Pancreas (tissue), 10 donors: Measurements from ENCODE around the gene GTF2F2. TPM values are rescaled to one million over a fixed set of nuclear protein-coding genes. Genes with fewer than 3 reads are reported as not detected.

Experiments
- ATAC-seq, 4 donors: fragments of 200-7000 bp; cut with Tn5 transposase; one replicate each; pipeline versions ENCODE4 v1.8.0 to v1.9.1; 2020; ENCODE audit warnings: mild to moderate bottlenecking in 4 of 4, moderate library complexity in 4 of 4
- DNase-seq, 6 donors: peaks; one replicate each; pipeline ENCODE4 v3.0.0-alpha.2; 2020
- FAIRE-seq: peaks from 2 replicates; lab custom pipeline; 2012; peaks lifted over from hg19 to GRCh38; lab: Jason Lieb, UNC
- H3K27ac ChIP-seq, 4 donors: fragments of 200-600 bp; sonication (generic); 1 replicate in 3 of 4; 2 replicates in 1 of 4; pipeline versions ENCODE4 v1.5.0 to v1.8.0; 2020
- H3K27me3 ChIP-seq, 4 donors: fragments of 200-600 bp; one replicate each; pipeline ENCODE4 v1.8.0; 2021
- H3K36me3 ChIP-seq, 3 donors: fragments of 200-600 bp; sonication (generic) in 1 of 3; one replicate each; pipeline versions ENCODE4 v1.5.0 to v1.8.0; 2020 to 2021
- H3K4me1 ChIP-seq, 3 donors: fragments of 200-600 bp; one replicate each; pipeline ENCODE4 v1.8.0; 2021
- H3K4me3 ChIP-seq, 4 donors: fragments of 200-600 bp; sonication (generic) in 2 of 4; one replicate each; pipeline versions ENCODE4 v1.5.0 to v1.8.0; 2020 to 2021
- H3K9me3 ChIP-seq, 4 donors: fragments of 200-600 bp; one replicate each; pipeline ENCODE4 v1.8.0; 2021
- WGBS, 2 donors: extraction: QIAGEN DNeasy Blood & Tissue Kit; methylation state at CpG; one replicate each; pipeline ENCODE4 v1.1.7; 2013; 5-methylcytosine and 5-hydroxymethylcytosine counted together
- intact Hi-C, 3 donors: fragments of 100-400 bp; cut with DNase I; formaldehyde crosslinking; loops; one replicate each; pipeline versions ENCODE4 v1.11.1 to v1.14.2; 2022
- polyA plus RNA-seq, 2 donors: library from polyadenylated mRNA; stranded (reverse); fragments of 200-250 nt; gene quantifications; one replicate each; pipeline ENCODE4 v1.2.3, GENCODE V29; 2013
- total RNA-seq, 6 donors: library from RNA; stranded (reverse); fragmentation: NEBNext Ultra II Directional in 4 of 6; extraction: Animal tissue kit (Norgen Biotek cat#: 25700) in 4 of 6; gene quantifications; one replicate each; pipeline versions ENCODE4 v1.2.1 to v1.2.4, GENCODE V29; 2021 to 2023
- TF ChIP-seq, protein P1 (sequence below), 4 donors: fragments of 200-600 bp; sonication (generic) in 3 of 4; IDR thresholded peaks; one replicate each; pipeline versions ENCODE4 v1.5.0 to v1.8.0; 2021; ENCODE audit warnings: antibody characterized with exemption in 4 of 4
- donor health status: healthy with polysubstance abuse.
- donor health status: DM: no; HTN: no; CAD: no; lungs with moderate emphysema.
- donor health status: DM: no; HTN: no; CAD: no.
- donor health status: control.
- donor health status: control.
- donor health status: Bipolar disorder and iron deficiency.
- donor health status: DM: yes; HTN: yes; CAD: no.
- donor health status: DM: no; HTN: no; CAD: no.
- donor health status: DM: no; HTN: no; CAD: no.
- donor health status: DM: yes; HTN: yes; CAD: no.

GTF2F2 gene
- total and polyA plus RNA-seq, 8 donors = 6.0 to 8.6 (median 7.7) TPM

- Histone ChIP-seq H3K27ac (no peak overlapping the region), H3K27me3 (no peaks in the 10 kb centered on the region), H3K36me3 (peaks cover 1 to 12% (median 4%) of the 10 kb centered on the region in 3 donors), H3K4me1 (peaks cover 0 to 43% (median 11%) of the 10 kb centered on the region in 3 donors), H3K9me3 (no peaks in the 10 kb centered on the region), H3K4me3 (no peak overlapping the region)
- TF ChIP-seq, protein P1, sequence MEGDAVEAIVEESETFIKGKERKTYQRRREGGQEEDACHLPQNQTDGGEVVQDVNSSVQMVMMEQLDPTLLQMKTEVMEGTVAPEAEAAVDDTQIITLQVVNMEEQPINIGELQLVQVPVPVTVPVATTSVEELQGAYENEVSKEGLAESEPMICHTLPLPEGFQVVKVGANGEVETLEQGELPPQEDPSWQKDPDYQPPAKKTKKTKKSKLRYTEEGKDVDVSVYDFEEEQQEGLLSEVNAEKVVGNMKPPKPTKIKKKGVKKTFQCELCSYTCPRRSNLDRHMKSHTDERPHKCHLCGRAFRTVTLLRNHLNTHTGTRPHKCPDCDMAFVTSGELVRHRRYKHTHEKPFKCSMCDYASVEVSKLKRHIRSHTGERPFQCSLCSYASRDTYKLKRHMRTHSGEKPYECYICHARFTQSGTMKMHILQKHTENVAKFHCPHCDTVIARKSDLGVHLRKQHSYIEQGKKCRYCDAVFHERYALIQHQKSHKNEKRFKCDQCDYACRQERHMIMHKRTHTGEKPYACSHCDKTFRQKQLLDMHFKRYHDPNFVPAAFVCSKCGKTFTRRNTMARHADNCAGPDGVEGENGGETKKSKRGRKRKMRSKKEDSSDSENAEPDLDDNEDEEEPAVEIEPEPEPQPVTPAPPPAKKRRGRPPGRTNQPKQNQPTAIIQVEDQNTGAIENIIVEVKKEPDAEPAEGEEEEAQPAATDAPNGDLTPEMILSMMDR (IDR thresholded peaks at IDR 0.05) = no peak
- intact Hi-C loops = no loop called here
- no peak for DNase-seq
- WGBS, 2 donors = 57 to 60% methylated on average over 1 of the region's 1 CpG
- no peak for FAIRE-seq
- ATAC-seq = no peak
These were observed 210.9 kb downstream of the GTF2F2 start for GRCh38 chr13:45331123-45331619.

DNA sequence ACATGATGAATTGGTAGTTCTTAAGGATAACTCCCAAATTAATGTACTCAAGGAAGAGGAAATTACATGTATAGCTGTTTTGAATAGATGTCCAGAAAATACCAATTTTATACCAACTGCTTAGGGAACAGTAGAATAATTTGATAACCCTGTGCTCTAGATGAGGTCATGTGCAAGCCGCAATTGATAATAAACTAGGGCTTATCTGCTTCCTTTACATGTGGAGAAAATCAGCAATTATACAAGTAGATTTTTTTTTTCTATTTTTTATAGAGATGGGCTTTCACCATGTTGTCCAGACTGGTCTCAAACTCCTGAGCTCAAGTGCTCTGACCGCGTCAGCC, 211.4 kb downstream of the GTF2F2 start:
- H3K27ac ChIP-seq = no peak overlapping the region
- no peak overlapping the region for H3K4me3 ChIP-seq
- H3K9me3 ChIP-seq = no peaks in the 10 kb centered on the region
- H3K4me1 ChIP-seq = peaks cover 0 to 47% (median 10%) of the 10 kb centered on the region in 3 donors
- FAIRE-seq (no peak), ATAC-seq (no peak), DNase-seq (no peak)
- intact Hi-C loops = no loop called here
- peaks cover 3 to 17% (median 9%) of the 10 kb centered on the region in 3 donors for H3K36me3 ChIP-seq
- 62 to 68% methylated on average over 3 of the region's 3 CpGs for WGBS, 2 donors
- TF ChIP-seq, protein P1 (IDR thresholded peaks at IDR 0.05) = no peak
- H3K27me3 ChIP-seq = no peaks in the 10 kb centered on the region

DNA sequence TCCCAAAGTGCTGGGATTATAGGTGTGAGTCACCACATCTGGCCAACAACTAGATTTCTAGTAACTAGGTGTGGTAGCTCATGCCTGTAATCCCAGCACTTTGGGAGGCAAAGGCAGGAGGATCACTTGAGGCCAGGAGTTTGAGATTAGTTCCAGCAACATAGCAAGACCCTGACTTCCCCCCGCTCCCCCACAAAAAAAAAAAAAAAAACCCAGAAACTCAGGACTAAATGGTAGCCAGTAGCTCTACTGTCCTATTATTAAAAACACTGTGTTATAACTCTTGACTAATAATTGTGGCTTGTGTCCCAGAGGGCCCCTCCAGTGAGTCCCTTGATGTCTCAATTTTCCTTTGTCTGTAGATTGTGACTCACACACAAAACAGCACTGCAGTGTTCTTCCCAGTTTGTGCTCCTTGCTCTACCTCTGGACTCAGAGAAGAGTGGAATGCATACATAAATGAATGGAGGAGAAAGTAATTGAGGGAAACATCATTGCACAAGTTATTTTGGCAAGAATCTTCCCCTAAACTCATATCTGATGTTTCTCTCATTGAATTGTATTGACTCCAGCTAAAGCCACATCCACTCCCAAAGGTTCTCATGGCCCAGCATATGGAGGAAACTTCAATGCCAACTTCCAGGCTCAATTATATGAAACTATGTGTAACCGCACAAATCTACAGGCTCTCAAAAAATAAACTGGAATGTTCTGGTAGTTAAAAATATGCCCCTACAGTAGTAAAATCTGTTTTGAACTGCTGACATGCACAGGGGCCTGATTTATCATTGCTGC, 211.9 kb downstream of the GTF2F2 start:
- Histone ChIP-seq H3K36me3 (peaks cover 3 to 22% (median 10%) of the 10 kb centered on the region in 3 donors), H3K27me3 (no peaks in the 10 kb centered on the region), H3K4me3 (no peak overlapping the region), H3K27ac (no peak overlapping the region), H3K9me3 (no peaks in the 10 kb centered on the region), H3K4me1 (peaks cover 2 to 50% (median 13%) of the 10 kb centered on the region in 3 donors)
- TF ChIP-seq, protein P1 (IDR thresholded peaks at IDR 0.05) = no peak
- ATAC-seq = peak in 3 of 4 donors; percentile 7 to 39 (median 11)
- DNase-seq = no peak
- no peak for FAIRE-seq
- 86 to 90% methylated on average over 2 of the region's 2 CpGs for WGBS, 2 donors
- intact Hi-C loops = no loop called here

- FAIRE-seq = no peak
- 86 to 88% methylated on average over 3 of the region's 3 CpGs for WGBS, 2 donors
- DNase-seq = no peak
- Histone ChIP-seq H3K27me3 (no peaks in the 10 kb centered on the region), H3K36me3 (peaks cover 3 to 28% (median 10%) of the 10 kb centered on the region in 3 donors), H3K4me3 (no peak overlapping the region), H3K9me3 (no peaks in the 10 kb centered on the region), H3K27ac (no peak overlapping the region), H3K4me1 (peaks cover 8 to 56% (median 19%) of the 10 kb centered on the region in 3 donors)
- intact Hi-C loops = no loop called here
- ATAC-seq = no peak
- TF ChIP-seq, protein P1 (IDR thresholded peaks at IDR 0.05) = no peak
These were observed 212.5 kb downstream of the GTF2F2 start for GRCh38 chr13:45332831-45333219.
